Measurements from ENCODE around the gene ARMH2.

The ARMH2 gene

GRCh38 chr6:24749297-24749696 is 49.4 kb downstream of the ARMH2 start:
- no peak for DNase-seq (ENCODE audit: low read depth)
- TF ChIP-seq CTCF (conservative IDR thresholded peaks at IDR 0.05; ENCODE audit: low read depth, low read length): no peak
- H3K4me3 ChIP-seq (ENCODE audit: low read length): no peak overlapping the region

Data from retinal pigment epithelial cell (primary cell).